ENCODE data around the gene NDFIP1.

The NDFIP1 gene

GRCh38 chr5:142128675-142129208 lies 20.2 kb downstream of the NDFIP1 start:
- no peak for TF ChIP-seq CTCF (IDR thresholded peaks at IDR 0.05; ENCODE audit: insufficient read depth, low read depth, low read length, missing control alignments)
- no peak for DNase-seq (ENCODE audit: low read depth)
- H3K4me3 ChIP-seq (ENCODE audit: low read length), result no peak overlapping the region

- no peak for DNase-seq (ENCODE audit: low read depth)
- no peak for TF ChIP-seq CTCF (IDR thresholded peaks at IDR 0.05; ENCODE audit: insufficient read depth, low read depth, low read length, missing control alignments)
- no peak overlapping the region for H3K4me3 ChIP-seq (ENCODE audit: low read length)
Observed at GRCh38 chr5:142129446-142130066, 21.0 kb downstream of the NDFIP1 start.

GRCh38 chr5:142131394-142131793 lies 22.8 kb downstream of the NDFIP1 start:
- DNase-seq (ENCODE audit: low read depth), result no peak
- no peak overlapping the region for H3K4me3 ChIP-seq (ENCODE audit: low read length)
- no peak for TF ChIP-seq CTCF (IDR thresholded peaks at IDR 0.05; ENCODE audit: insufficient read depth, low read depth, low read length, missing control alignments)

GRCh38 chr5:142132916-142133315 lies 24.3 kb downstream of the NDFIP1 start:
- no peak for TF ChIP-seq CTCF (IDR thresholded peaks at IDR 0.05; ENCODE audit: insufficient read depth, low read depth, low read length, missing control alignments)
- DNase-seq (ENCODE audit: low read depth), result no peak
- no peak overlapping the region for H3K4me3 ChIP-seq (ENCODE audit: low read length)

GRCh38 chr5:142133330-142134206 lies 25.0 kb downstream of the NDFIP1 start:
- no peak for DNase-seq (ENCODE audit: low read depth)
- TF ChIP-seq CTCF (IDR thresholded peaks at IDR 0.05; ENCODE audit: insufficient read depth, low read depth, low read length, missing control alignments), result no peak
- H3K4me3 ChIP-seq (ENCODE audit: low read length), result no peak overlapping the region

- no peak overlapping the region for H3K4me3 ChIP-seq (ENCODE audit: low read length)
- DNase-seq (ENCODE audit: low read depth), result no peak
- no peak for TF ChIP-seq CTCF (IDR thresholded peaks at IDR 0.05; ENCODE audit: insufficient read depth, low read depth, low read length, missing control alignments)
Observed at GRCh38 chr5:142134331-142135010, 25.9 kb downstream of the NDFIP1 start.

Measured in epithelial cell of esophagus (primary cell).